Measurements from ENCODE around the gene CCDC88C. TPM values are rescaled to one million over a fixed set of nuclear protein-coding genes. Genes with fewer than 3 reads are reported as not detected.

The CCDC88C gene
- total RNA-seq, 1 experiment from 2014 or later: 21.3 TPM

DNA sequence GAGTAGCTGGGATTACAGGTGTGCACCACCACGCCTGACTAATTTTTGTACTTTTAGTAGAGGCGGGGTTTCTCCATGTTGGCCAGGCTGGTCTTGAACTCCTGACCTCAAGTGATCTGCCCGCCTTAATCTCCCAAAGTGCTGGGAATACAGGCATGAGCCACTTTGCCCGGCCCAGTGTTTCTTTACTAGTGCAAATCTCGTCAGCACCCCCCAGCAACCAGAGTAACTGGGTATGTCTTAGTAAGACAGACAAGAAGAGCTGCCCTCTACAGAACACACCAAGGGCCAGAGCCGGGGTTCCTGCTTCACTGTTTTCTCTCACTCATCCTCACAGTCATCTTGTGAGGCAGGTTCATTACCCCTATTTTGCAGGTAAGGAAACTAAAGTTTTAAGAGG, 94.6 kb downstream of the CCDC88C start:
- Histone ChIP-seq H3K36me3 (ENCODE audit: control insufficient read depth, insufficient read depth, low read length) (no peaks in the 10 kb centered on the region), H3K9me3 (ENCODE audit: control insufficient read depth, insufficient read depth, low read depth, low read length) (no peaks in the 10 kb centered on the region), H3K4me1 (ENCODE audit: control insufficient read depth, insufficient read depth, low read length) (no peaks in the 10 kb centered on the region), H3K4me3 (ENCODE audit: low read depth in 2 of 2, low read length in 2 of 2) (no peak overlapping the region), H3K27ac (ENCODE audit: low read length) (no peak overlapping the region), H3K27me3 (ENCODE audit: control insufficient read depth, insufficient read depth, low read length) (no peaks in the 10 kb centered on the region)
- no peak for DNase-seq (ENCODE audit: low read depth, low spot score)
- intact Hi-C loops (cut with micrococcal nuclease; ENCODE audit: unreplicated experiment): loop anchor here (2.0 kb wide), 1 partner anchor 96 kb away; no protein-coding TSS in a partner anchor
- no TSS peak for BruUV-seq (replicated peaks)
- ChIA-PET POLR2A (no interaction called here), CTCF (interaction anchor here (0.5 to 1.3 kb wide), 5 partner anchors 18 to 156 kb away, joined by 3 to 4 read pairs (median 4); partner anchors contain the start of gene CCDC88C)
- ATAC-seq: no peak
- in situ Hi-C loops (cut with HindIII; ENCODE audit: low pct_unique_long_range_greater_than_20kb, low sequenced_read_pairs): no loop called here
- TF ChIP-seq, protein P1, sequence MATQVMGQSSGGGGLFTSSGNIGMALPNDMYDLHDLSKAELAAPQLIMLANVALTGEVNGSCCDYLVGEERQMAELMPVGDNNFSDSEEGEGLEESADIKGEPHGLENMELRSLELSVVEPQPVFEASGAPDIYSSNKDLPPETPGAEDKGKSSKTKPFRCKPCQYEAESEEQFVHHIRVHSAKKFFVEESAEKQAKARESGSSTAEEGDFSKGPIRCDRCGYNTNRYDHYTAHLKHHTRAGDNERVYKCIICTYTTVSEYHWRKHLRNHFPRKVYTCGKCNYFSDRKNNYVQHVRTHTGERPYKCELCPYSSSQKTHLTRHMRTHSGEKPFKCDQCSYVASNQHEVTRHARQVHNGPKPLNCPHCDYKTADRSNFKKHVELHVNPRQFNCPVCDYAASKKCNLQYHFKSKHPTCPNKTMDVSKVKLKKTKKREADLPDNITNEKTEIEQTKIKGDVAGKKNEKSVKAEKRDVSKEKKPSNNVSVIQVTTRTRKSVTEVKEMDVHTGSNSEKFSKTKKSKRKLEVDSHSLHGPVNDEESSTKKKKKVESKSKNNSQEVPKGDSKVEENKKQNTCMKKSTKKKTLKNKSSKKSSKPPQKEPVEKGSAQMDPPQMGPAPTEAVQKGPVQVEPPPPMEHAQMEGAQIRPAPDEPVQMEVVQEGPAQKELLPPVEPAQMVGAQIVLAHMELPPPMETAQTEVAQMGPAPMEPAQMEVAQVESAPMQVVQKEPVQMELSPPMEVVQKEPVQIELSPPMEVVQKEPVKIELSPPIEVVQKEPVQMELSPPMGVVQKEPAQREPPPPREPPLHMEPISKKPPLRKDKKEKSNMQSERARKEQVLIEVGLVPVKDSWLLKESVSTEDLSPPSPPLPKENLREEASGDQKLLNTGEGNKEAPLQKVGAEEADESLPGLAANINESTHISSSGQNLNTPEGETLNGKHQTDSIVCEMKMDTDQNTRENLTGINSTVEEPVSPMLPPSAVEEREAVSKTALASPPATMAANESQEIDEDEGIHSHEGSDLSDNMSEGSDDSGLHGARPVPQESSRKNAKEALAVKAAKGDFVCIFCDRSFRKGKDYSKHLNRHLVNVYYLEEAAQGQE (IDR thresholded peaks at IDR 0.05; ENCODE audit: insufficient read depth in 1 of 2, low read depth in 2 of 2, low read length in 1 of 2): no peak
- TF ChIP-seq SIN3A (IDR thresholded peaks at IDR 0.05; ENCODE audit: borderline replicate concordance, insufficient read depth, low read depth, low read length) (no peak), TCF7L2 (IDR thresholded peaks at IDR 0.05; ENCODE audit: low read depth, low read length) (no peak), POLR2AphosphoS5 (IDR thresholded peaks at IDR 0.05; ENCODE audit: low read depth, low read length) (no peak)
- TF ChIP-seq, protein P2, sequence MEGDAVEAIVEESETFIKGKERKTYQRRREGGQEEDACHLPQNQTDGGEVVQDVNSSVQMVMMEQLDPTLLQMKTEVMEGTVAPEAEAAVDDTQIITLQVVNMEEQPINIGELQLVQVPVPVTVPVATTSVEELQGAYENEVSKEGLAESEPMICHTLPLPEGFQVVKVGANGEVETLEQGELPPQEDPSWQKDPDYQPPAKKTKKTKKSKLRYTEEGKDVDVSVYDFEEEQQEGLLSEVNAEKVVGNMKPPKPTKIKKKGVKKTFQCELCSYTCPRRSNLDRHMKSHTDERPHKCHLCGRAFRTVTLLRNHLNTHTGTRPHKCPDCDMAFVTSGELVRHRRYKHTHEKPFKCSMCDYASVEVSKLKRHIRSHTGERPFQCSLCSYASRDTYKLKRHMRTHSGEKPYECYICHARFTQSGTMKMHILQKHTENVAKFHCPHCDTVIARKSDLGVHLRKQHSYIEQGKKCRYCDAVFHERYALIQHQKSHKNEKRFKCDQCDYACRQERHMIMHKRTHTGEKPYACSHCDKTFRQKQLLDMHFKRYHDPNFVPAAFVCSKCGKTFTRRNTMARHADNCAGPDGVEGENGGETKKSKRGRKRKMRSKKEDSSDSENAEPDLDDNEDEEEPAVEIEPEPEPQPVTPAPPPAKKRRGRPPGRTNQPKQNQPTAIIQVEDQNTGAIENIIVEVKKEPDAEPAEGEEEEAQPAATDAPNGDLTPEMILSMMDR (IDR thresholded peaks at IDR 0.05): no peak

DNA sequence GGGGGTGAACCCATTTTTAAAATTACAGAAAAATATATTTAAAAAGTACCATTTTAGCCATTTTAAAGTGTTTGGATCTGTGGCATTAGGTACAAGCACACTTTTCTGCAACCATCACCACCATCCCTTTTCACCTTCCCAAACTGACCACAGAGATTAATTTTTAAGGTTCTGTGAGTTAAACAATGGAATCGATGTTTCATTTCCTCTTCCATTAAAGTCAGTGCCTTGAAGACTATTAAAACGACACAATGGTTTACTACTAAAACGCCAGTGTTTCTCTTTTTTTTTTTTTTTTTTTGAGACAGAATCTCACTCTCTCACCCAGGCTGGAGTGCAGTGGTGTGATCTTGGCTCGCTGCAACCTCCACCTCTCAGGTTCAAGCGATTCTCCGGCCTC, 95.0 kb downstream of the CCDC88C start:
- DNase-seq (ENCODE audit: low read depth, low spot score): no peak
- ChIA-PET POLR2A (no interaction called here), CTCF (interaction anchor here (1.1 to 1.3 kb wide), 2 partner anchors 19 to 95 kb away, joined by 4 read pairs; partner anchors contain the start of gene CCDC88C)
- H3K9me3 ChIP-seq (ENCODE audit: control insufficient read depth, insufficient read depth, low read depth, low read length): no peaks in the 10 kb centered on the region
- H3K4me1 ChIP-seq (ENCODE audit: control insufficient read depth, insufficient read depth, low read length): no peaks in the 10 kb centered on the region
- no peak for TF ChIP-seq SIN3A (IDR thresholded peaks at IDR 0.05; ENCODE audit: borderline replicate concordance, insufficient read depth, low read depth, low read length)
- TF ChIP-seq, protein P2 (IDR thresholded peaks at IDR 0.05): no peak
- in situ Hi-C loops (cut with HindIII; ENCODE audit: low pct_unique_long_range_greater_than_20kb, low sequenced_read_pairs): no loop called here
- H3K27me3 ChIP-seq (ENCODE audit: control insufficient read depth, insufficient read depth, low read length): no peaks in the 10 kb centered on the region
- BruUV-seq (replicated peaks): no TSS peak
- no peak for ATAC-seq
- no peak overlapping the region for H3K4me3 ChIP-seq (ENCODE audit: low read depth in 2 of 2, low read length in 2 of 2)
- intact Hi-C loops (cut with micrococcal nuclease; ENCODE audit: unreplicated experiment): loop anchor here (2.0 kb wide), 1 partner anchor 96 kb away; no protein-coding TSS in a partner anchor
- no peaks in the 10 kb centered on the region for H3K36me3 ChIP-seq (ENCODE audit: control insufficient read depth, insufficient read depth, low read length)
- no peak overlapping the region for H3K27ac ChIP-seq (ENCODE audit: low read length)
